ENCODE results near the gene ENHO.
"Not testable (repeated sequence)": the region's sequence is repeated elsewhere in the genome, so short reads cannot be mapped to it uniquely, and the experiment has no call there.

Gene ENHO

GRCh38 chr9:34505370-34506120 lies 17.2 kb downstream of the ENHO start:
- no peak for DNase-seq

DNA sequence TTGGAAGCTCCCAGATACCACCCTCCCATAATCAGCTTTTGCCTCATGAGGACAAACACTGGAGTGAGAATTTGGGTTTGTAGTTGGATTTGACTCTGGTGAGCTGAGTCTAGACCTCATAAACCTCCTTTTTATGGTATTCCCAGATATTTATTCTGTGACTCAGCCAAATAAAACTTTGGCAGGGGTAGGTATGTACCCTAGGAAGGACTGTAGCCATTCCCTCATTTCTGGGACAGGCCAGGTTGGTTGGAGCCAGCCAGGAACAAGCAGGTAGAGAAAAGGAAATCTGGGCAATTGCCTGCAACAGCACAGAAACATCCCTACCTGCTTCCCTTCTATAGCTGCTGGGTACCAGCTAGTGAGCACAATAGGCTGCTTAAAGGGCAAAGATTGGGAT lies 19.4 kb downstream of the ENHO start:
- DNase-seq = no peak

- no peak for DNase-seq
These were observed 19.9 kb downstream of the ENHO start for GRCh38 chr9:34502891-34503290.

DNA sequence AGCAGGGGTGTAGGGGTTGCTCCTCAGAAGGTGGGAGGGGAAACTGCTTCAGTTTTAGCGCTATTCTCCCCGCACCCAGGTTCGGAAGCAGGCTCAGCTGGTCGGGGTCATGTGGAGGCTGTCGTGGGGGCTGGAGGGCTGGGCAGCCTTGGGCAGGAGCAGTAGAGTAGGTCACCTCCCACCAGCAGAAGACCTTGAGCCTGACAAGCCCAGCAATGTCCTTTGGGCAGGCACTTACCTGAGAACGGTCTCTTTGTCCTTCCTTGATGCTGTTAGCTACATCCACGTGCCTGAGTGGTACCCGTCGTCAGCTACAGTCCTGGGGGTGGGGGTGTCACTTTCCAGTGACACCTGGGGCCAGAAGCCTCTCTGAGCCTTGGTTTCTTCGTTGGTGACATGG lies 20.3 kb downstream of the ENHO start:
- DNase-seq = no peak

GRCh38 chr9:34501889-34502425 lies 20.8 kb downstream of the ENHO start:
- DNase-seq = peak; percentile 91

DNA sequence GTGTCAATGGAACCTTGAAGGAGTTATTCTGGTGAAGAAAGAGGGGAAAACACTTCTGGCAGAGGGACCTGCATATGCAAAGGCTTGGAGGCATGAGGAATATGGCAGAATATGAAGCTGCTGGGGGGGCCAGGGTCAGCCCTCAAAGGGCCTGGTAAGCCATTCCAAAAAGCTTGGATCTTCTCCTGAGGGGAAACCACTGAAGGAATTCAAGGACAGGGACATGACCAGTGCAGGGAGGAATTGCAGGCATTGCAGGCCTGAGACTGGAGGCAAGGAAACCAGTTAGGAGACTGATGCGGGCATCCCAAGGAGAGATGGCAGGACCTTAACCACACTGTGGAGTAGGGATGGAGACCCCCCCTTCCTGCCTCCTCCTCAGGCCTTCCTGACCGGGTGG lies 21.4 kb downstream of the ENHO start:
- DNase-seq = no peak

- peak; percentile 72 for DNase-seq
These were observed 22.0 kb downstream of the ENHO start for GRCh38 chr9:34500623-34501267.

DNA sequence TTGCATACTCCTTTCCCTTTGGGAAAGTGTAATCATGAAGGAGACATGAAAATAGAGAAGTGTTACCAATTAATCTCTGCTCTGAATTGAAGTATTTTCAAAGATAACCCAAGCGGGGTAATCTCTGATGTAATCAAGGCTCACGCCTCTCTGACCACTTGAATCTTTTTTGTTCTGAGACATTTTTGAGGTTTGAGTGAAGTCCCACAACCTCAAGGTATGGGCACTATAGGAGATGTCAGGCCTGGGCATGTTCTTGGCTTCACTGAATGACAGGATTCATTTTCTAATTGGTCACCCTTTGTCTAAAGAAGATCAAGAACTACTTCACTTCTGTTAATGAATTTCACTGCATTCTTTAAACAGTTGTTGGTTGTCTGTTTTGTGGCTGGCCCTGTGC lies 23.7 kb downstream of the ENHO start:
- DNase-seq = no peak

- DNase-seq = no peak
These were observed 24.2 kb downstream of the ENHO start for GRCh38 chr9:34498553-34498952.

- no peak for DNase-seq
These were observed 26.6 kb downstream of the ENHO start for GRCh38 chr9:34496149-34496712.

- peak; percentile 75 for DNase-seq
These were observed 28.7 kb downstream of the ENHO start for GRCh38 chr9:34493972-34494535.

GRCh38 chr9:34492051-34492450 lies 30.7 kb downstream of the ENHO start:
- DNase-seq = no peak

- no peak for DNase-seq
These were observed 31.2 kb downstream of the ENHO start for GRCh38 chr9:34491596-34491995.

DNA sequence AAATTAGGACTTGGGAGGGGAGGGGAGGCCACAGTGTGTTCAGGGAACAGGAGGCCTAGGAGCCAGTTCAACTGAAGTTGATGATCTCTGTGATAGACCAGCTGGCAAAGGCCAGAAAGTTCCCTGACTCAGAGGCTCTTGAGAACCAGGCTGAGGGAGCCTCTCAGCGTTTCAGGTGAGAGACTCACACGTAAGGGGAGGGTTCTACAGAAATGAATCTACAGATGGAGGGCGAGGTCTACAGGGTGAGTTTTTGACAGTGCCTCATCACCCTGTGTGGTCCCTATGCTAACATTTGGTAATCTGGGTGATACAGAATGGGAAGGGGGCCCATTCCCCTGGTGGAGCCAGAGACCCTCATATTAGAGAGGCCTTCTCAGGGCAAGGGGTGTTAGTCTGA lies 32.0 kb downstream of the ENHO start:
- no peak for DNase-seq

DNA sequence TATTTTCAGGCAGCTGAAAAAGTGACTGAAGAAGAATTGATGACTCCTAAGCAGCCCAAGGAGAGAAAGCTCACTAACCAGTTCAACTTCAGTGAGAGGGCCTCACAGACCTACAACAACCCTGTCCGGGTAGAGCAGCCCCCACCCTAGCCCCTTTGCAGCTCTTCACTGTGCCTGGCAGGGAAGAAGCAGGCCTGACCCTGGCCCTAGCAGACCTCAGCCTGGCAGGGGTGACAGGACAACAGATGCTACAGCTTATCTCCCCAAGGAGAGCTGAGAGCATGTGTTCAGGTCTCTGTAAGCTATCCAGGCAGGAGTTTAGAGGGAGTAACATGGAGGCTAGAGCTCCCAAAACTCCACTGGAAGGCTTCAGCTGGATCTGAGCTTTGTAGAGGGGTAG lies 32.4 kb downstream of the ENHO start:
- no peak for DNase-seq

DNA sequence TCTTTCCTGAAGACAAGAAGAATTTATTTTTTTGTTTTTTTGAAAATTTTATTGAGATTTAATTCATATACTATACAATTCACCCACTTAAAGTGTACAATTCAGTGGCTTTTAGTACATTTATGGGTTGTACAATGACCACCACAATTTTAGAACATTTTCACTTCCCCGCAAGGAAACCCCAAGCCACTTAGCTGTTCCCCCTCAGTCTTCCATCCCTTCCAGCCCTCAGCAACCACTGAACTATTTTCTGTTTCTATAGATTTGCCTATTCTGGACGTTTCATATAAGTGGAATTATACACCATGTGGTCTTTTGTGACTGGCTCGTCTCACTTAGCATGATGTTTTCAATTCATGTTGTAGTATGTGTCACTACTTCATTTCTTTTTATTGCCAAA lies 36.2 kb downstream of the ENHO start:
- no peak for DNase-seq

- no peak for DNase-seq
These were observed 37.0 kb downstream of the ENHO start for GRCh38 chr9:34485822-34486221.

- no peak for DNase-seq
These were observed 38.1 kb downstream of the ENHO start for GRCh38 chr9:34484678-34485077.

- DNase-seq = not testable (repeated sequence)
These were observed 40.0 kb downstream of the ENHO start for GRCh38 chr9:34482746-34483145.

DNA sequence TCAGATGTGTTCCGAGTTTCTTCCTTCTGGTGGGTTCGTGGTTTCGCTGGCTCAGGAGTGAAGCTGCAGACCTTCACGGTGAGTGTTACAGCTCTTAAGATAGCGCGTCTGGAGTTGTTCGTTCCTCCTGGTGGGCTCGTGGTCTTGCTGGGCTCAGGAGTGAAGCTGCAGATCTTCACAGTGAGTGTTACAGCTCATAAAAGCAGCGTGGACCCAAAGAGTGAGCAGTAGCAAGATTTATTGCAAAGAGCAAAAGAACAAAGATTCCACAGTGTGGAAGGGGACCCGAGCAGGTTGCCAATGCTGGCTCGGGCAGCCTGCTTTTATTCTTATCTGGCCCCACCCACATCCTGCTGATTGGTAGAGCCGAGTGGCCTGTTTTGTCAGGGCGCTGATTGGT lies 41.2 kb downstream of the ENHO start:
- DNase-seq = not testable (repeated sequence)

DNA sequence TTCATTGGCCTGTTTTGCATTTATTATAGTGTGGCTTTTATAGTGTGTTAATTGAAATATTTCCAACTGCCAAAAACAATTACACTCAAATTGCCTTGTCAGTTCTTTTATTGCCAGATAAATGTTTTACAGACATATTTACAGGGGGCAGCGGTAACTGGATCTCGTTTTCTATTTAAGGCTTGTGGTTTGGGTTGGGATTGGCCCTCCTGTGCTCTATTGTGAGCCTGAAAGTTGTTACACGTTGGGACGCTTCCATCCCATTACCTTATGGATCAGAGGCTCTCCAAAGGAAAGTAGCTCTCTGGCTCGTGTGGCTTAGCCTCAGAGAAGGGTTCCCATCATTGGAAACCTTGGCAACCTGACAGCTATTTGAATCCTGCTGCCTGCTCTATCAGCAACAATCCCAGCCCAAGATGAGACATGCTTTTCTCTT lies 43.3 kb downstream of the ENHO start:
- no peak for DNase-seq

DNA sequence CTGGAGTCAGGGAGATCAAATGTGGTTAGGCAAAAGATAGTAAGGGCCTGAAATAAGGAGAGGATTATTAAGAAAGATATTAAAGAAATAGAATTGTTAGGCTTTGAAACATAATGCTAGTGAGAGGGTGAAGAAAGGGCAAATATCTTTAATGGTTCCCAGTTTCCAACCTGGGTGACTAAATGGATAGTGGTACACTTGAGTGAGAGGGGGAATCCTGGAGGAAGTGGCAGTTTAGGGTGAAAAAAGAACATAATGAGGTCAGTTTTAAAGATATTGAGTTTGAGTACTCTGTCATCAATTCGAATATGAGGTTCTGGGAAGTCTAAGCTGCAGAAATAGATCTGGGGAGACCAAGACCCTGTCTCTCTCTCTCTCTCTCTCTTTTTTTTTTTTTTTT lies 45.2 kb downstream of the ENHO start:
- DNase-seq = no peak

GRCh38 chr9:34475097-34475496 lies 47.7 kb downstream of the ENHO start:
- DNase-seq = no peak

Data from right hindlimb (tissue), 1 donor.